GM18508 (cell line): ENCODE data around the gene MTURN.

Experiments used
- ATAC-seq: cut with Tn5 transposase; IDR thresholded peaks from one replicate; pipeline ENCODE4 v1.9.1; 2021; ENCODE audit warnings: moderate number of reproducible peaks; ENCODE audit not compliant: insufficient read depth, unreplicated experiment

The MTURN gene

DNA sequence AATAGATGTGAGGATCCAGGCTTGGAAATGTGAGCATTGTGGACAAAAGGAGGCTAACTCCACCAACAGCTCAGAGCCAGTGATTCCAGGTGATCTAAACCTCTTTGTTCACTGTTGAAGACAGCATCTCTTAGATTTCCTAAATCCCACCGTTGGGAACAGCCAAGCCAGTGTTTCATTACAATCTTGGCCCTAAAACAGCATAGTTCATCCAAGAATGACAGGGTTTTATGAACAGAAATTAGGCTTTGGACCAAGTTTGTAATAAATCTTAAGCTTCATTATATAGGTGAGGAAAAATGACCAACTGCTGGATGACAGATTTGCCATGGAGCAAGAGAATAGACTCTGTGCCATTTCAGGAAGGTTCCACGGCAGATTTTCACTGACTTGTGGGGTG is 65.8 kb downstream of the MTURN start:
- ATAC-seq: no peak

DNA sequence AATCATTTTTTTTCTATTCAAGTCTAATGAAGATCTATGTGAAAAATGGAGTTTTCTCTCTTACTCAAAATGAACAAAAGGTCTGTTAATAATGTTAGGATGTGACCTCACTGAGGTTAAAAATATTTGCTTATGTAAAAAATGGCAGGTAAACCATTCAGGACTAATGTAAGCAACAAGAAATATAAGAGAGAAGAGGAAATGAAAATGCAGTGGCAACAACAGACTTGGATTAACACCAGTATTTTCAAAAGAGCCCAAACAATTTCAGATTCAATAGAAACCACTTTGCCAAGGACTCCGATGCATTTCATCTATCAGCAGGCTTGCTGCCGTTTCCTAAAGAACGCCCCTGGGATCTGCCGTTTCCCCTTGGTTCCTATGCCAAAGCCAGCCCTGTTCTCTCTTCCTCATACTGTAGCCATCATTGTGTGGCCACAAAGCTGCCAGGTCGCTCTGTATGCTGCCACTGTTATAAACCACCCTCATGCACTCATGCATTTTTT is 66.4 kb downstream of the MTURN start:
- ATAC-seq: peak; percentile 86

DNA sequence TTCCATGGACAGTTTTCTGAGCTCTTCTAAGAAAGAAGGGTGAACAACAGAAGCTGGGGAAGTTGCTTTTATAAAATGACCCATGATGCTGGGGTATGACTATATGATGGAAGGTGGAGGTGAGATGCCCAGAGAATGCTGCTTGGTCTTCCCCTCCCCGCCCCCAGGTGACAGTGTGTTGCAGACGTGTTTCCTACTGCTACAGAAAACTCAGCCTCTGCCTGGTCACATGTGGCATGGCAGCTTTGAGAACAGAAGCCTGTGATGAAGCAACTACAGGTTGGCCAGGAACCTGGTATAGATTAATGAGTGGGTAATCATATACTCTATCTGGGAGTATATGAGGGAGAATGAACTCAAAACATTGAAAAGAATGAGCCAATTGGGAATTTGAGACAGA is 67.1 kb downstream of the MTURN start:
- ATAC-seq: no peak

DNA sequence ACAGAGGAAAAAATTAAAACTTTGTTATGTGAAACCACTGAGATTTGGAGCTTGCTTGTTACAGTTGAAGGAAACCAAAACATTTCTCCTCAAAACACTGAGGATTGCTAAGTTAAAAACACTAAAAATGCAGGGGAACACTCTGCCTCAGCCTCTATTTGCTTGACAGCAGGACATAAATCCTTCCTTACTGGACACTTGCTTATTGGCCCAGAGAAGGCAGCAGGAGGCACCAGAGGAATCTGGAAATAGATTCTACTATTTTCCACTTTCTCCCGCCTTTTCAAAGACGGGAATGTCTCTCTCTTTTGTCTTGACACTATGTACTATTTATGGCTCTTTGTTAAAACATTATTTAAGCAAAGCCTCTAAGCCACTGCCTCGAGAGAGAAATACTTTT is 67.9 kb downstream of the MTURN start:
- no peak for ATAC-seq

DNA sequence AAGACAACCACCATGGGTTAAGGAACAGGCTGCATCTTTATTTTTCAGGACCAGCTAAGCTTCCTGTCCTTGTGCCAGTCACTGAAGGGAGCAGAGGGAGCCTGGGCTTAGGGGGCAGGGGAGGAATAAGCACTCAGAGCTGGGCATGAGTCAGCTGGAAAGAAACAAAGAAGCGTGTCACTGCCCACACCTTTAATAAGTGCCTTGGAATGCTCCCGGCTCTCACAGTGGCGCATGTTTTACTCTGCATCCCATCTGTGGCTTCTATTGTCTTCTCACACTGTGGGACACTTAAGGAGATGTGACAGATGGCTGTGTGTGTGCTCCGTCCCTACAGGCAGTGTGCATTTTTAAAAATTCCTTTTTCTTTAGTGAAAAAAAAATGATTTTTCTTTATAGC is 71.7 kb downstream of the MTURN start:
- ATAC-seq: no peak

DNA sequence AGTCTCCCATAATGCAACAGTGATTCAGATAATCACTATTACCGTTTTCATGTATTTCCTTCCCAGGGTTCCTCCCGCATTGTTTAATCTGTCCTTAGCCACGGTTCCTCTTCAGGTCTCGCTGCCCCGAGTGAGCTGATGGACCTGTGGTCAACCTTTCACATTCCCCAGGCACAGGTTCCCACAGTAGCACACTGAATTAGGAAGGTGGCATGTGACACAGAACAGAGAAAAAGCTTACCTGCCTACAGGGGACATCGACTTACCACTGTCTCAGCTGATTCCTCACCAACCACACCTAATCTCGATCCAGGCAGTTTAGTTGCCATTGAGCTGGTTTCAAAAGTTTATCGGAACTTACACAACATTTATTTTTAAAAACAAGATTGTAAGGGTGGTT is 72.2 kb downstream of the MTURN start:
- no peak for ATAC-seq

DNA sequence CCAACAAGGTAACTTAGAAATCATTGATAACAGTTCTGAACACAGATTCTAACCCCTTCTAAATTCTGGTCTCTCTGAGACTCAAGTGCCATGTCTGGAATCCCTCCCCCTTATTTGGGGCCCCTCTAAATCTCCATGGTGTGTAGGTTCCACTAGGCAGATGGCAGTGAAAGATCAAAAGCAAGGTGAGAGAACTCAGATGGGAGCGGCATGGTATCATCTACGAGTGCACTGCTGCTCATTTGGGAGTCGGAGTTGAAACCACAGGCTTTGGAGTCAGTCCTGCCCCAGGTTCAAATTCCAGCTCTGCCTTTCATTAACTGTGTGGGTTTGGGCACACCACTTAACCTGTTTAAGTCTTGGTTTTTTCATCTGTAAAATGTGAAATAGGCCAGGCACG is 72.6 kb downstream of the MTURN start:
- ATAC-seq: no peak

DNA sequence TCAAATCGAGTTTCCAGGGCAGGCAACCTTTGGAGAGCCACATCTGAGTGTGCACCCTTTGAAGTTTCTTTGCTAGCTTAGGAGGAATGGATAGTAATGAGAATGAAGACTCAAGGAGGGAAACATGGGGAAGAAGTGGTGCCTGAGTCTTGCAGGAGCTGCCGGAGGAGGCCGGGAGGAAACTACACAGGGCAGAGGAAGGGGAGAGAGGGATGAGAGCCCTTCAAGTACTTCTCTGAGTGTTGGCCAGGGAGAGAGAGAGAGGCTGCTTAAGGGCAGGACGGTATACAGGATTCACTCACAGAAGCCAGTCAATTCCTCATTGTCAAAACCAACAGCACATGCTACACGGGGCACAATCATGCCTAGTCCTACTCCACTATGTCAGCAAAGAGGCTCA is 75.2 kb downstream of the MTURN start:
- ATAC-seq: no peak
